ENCODE results near the gene RNF151.
"Not testable (repeated sequence)": the region's sequence is repeated elsewhere in the genome, so short reads cannot be mapped to it uniquely, and the experiment has no call there.

The RNF151 gene

GRCh38 chr16:1960665-1961630 lies 5.7 kb upstream of the RNF151 start:
- DNase-seq, result peak in 1 of 5 donors; percentile 42

- DNase-seq, result peak in 1 of 5 donors; percentile 64
Measured at GRCh38 chr16:1961651-1962067, 5.0 kb upstream of the RNF151 start.

DNA sequence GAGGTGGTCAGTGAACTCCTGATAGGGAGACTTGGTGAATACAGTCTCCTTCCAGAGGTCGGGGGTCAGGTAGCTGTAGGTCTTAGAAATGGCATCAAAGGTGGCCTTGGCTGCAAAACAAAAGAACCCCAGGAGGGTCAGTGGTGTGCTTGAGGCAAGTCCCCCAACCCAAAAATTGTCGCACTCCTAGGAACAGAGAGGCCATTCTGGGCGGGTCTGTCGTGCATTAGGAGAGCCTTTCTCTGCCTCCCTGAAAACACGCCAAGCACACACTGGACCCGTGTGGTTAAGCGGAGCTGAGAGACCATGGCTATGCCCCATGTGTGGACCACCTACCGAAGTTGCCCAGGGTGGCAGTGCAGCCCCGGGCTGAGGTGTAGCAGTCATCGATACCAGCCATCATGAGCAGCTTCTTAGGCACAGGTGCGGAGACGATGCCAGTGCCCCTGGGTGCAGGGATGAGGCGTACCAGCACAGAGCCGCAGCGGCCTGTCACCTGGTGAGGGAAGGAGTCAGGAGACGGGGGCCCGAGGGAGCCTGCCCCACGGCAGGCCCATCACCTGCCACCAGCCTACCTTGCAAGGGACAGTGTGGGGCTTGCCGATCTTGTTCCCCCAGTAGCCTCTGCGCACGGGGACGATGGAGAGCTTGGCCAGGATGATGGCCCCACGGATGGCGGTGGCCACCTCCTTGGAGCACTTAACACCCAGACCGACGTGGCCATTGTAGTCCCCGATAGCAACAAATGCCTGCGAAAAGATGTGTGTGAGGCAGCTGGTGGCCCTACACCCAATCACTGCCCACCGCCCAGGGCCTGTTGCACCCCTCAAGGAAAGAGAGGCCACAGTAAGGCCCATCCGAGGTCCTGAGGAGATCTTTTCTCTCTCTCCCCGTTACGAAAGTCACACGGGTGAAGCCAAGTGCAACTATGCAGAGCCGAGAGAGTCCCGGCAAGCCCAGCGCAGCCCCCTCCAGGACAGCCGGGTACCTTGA lies 4.2 kb upstream of the RNF151 start:
- DNase-seq, result not testable (repeated sequence)

GRCh38 chr16:1963806-1964505 lies 2.7 kb upstream of the RNF151 start:
- peak in 2 of 5 donors; percentile 35 to 58 for DNase-seq

DNA sequence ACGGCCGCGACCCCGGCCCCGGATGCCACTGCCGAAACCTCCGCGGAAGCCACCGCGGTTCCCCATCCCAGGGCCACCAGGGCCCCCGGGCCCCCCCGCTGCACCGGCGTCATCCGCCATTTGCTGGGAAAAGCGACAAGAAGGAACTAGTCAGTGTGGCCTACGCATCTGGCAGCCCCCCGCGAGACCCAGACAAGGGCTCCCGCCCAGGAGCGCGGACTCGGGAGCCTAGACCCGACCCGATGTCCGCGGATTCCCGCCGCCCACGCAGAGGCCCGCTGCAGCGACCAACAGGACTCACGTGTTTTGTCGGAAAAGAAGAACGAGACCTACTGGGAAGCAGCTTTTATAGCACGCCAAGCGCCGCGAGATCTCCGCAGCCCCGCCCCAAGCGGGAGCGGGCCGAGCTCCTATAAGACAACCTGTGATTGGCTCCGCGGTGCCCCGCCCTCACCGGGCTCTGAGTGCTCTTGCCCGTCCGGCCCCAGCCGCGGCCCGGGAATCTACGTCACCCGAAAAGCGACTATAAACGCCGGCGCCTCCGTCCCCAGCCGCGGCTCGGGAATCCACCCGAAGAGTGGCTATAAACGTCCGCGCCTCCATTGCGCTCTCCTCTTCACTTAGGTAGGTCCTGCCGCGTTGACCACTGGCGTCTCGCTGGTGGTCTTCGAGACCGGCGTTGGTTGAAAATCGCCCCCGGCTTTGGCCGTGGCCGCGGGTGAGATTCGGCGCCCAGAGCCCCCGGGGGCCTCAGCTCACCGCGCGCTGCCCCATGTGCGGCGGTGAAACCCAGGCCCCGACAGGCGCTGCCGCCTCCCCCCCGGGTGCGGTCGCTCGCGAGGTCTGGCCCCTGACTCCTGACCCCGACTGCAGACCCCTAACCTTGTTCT lies 1.9 kb upstream of the RNF151 start, which contains the start of gene RPS2:
Gene RPS2 (minus strand): TSS at position 321 of the 890 bp plus-strand sequence. CDS start 201 bp downstream, at position 120.
- peak; percentile 97 to 99 (median 99) for DNase-seq

DNA sequence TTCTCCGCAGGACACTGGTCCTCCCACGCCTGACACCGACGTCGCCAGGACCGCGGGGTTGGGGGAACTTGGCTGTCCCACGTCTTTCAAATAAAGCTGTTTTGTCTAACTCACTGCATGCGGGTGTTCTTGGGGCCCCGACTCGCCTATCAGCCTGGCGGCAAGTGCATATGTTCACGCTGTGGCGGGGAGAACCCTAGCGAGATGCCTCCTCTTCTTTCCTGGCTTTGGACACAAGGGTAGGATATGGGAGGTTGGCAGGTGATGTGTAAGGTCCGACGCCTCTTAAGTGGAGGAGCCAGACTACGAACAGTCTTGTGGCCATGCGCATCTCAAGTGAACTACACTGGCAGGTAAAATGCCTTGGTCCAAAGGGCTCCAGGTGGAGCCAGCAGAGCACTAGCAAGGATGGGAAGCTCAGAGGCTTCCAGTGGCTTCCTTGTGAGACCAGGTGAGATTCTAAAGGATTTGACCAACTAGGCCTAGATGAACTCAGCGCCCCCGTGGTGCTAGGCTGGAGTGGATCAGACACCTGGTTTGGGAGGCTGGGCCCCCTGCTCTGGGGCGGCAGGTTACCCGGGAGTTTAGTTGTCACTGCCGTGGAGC lies 1.2 kb upstream of the RNF151 start:
- no peak for DNase-seq

GRCh38 chr16:1968146-1968953 lies 1.7 kb downstream of the RNF151 start:
- no peak for DNase-seq

- peak; percentile 93 to 98 (median 94) for DNase-seq
Measured at GRCh38 chr16:1971796-1972489, 5.3 kb downstream of the RNF151 start, which contains the start of gene TBL3. TSS of gene TBL3 (plus strand) at chr16:1972053. CDS start at chr16:1972165, 112 bp downstream.

- DNase-seq, result no peak
Measured at GRCh38 chr16:1972490-1972877, 5.8 kb downstream of the RNF151 start.

GRCh38 chr16:1973461-1974156 lies 7.0 kb downstream of the RNF151 start:
- DNase-seq, result no peak

DNA sequence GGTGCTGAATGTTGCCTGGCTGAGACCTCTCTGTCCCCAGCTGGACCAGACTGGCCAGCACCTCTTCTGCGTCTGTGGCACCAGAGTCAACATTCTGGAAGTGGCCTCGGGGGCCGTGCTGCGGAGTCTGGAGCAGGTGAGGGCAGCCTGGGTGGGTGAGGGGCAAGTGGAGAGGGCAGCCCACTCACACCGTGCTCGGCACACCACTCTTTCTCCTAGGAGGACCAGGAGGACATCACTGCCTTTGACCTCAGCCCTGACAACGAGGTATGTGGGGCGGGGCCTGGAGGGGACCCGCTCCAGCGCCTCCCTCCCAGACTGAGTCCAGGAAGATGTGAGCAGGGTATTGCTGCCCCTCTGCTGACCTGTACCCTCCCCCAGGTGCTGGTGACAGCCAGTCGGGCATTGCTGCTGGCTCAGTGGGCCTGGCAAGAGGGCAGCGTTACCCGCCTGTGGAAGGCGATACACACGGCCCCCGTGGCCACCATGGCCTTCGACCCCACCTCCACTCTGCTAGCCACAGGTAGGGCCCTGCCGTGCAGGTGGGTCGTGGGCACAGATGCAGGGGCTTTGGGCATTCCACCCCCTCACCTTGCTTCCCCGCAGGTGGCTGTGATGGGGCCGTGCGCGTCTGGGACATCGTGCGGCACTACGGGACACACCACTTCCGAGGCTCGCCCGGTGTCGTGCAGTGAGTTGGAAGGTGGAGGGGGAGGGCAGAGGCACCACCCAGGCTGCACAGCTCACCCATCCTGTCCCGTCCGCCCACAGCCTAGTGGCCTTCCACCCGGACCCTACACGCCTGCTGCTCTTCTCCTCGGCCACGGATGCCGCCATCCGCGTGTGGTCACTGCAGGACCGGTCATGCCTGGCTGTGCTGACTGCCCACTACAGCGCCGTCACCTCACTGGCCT lies 7.8 kb downstream of the RNF151 start:
- DNase-seq, result no peak

- DNase-seq, result no peak
Measured at GRCh38 chr16:1975432-1976215, 9.0 kb downstream of the RNF151 start.

GRCh38 chr16:1976216-1976520 lies 9.5 kb downstream of the RNF151 start:
- no peak for DNase-seq

DNA sequence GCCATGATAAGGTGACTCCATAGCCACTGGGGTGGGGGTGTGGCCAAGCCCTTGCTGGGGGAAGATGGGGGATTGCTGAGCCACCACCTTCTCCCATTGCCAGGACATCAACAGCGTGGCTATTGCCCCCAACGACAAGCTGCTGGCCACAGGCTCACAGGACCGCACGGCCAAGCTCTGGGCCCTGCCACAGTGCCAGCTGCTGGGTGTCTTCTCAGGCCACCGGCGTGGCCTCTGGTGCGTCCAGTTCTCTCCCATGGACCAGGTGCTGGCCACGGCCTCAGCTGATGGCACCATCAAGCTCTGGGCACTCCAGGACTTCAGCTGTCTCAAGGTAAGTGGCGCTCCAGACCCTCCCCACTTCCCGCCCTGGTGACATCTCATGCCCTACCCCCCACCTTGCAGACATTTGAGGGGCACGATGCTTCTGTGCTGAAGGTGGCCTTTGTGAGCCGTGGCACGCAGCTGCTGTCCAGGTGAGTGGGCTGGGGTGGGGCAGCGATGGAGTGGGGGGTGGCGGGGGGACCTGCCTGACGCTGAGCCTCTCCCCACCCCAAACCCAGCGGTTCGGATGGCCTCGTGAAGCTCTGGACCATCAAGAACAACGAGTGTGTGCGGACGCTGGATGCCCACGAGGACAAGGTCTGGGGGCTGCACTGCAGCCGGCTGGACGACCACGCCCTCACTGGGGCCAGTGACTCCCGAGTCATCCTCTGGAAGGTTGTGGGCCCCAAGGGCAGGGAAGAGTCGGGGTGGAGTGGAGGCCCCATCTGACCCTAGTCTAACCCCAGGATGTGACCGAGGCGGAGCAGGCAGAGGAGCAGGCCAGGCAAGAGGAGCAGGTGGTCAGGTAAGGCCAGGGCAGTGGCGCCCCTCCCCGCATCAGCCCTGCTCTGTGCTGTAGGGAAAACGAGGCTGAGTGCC lies 10.6 kb downstream of the RNF151 start:
- no peak for DNase-seq

DNA sequence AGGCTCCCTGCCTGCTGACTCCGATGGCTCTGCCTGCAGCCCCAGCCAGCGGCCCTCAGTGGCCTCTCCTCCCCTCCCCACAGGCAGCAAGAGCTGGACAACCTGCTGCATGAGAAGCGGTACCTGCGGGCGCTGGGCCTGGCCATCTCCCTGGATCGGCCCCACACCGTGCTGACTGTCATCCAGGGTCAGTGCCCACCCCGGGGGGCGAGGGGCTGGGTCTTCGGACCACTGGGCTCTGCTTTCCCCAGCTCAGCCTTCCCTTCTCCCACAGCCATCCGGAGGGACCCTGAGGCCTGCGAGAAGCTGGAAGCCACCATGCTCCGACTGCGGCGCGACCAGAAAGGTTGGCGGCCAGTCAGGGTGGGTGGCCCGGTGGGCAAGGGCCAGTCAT lies 11.2 kb downstream of the RNF151 start:
- no peak for DNase-seq
